Measurements from ENCODE around the gene SKP1.

SKP1 gene

DNA sequence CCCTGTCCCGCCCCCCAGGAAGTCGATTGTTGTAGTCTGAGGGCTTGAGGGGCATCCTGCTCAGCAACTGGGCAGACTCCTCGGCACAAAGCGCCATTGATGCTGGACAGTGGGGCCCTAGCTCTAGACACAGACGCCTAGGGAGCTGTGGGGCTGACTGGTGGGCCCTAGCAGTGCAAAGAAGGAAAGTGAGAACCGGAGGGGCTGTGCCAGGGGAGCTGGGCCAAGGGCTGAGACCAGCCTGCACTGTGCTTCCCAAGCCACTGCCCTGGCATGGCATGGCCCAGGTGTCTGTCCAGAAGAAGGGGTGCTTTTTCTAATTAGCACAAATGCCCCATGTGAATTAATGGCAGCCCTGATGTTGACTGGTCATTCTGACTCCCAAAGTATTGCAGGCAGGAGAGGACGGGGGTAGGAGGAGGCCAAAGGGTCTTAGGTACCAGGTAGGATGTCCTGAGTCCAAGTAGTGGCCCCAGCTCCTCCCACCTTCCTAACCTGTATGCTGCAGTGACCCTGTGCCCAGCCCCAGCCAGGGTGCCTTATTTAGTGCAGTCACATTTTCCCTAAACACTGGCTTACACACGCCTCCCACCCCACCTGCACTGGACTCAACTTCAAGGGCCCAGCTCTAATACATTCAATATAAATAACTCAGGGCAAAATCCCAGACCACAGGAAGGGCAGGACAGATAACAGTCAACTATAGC lies 46.4 kb downstream of the SKP1 start:
- H3K27ac ChIP-seq, result no peak overlapping the region
- no peak for TF ChIP-seq ZFX (IDR thresholded peaks at IDR 0.05; ENCODE audit: borderline replicate concordance)
- TF ChIP-seq, protein P1, sequence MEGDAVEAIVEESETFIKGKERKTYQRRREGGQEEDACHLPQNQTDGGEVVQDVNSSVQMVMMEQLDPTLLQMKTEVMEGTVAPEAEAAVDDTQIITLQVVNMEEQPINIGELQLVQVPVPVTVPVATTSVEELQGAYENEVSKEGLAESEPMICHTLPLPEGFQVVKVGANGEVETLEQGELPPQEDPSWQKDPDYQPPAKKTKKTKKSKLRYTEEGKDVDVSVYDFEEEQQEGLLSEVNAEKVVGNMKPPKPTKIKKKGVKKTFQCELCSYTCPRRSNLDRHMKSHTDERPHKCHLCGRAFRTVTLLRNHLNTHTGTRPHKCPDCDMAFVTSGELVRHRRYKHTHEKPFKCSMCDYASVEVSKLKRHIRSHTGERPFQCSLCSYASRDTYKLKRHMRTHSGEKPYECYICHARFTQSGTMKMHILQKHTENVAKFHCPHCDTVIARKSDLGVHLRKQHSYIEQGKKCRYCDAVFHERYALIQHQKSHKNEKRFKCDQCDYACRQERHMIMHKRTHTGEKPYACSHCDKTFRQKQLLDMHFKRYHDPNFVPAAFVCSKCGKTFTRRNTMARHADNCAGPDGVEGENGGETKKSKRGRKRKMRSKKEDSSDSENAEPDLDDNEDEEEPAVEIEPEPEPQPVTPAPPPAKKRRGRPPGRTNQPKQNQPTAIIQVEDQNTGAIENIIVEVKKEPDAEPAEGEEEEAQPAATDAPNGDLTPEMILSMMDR (IDR thresholded peaks at IDR 0.05), result no peak

DNA sequence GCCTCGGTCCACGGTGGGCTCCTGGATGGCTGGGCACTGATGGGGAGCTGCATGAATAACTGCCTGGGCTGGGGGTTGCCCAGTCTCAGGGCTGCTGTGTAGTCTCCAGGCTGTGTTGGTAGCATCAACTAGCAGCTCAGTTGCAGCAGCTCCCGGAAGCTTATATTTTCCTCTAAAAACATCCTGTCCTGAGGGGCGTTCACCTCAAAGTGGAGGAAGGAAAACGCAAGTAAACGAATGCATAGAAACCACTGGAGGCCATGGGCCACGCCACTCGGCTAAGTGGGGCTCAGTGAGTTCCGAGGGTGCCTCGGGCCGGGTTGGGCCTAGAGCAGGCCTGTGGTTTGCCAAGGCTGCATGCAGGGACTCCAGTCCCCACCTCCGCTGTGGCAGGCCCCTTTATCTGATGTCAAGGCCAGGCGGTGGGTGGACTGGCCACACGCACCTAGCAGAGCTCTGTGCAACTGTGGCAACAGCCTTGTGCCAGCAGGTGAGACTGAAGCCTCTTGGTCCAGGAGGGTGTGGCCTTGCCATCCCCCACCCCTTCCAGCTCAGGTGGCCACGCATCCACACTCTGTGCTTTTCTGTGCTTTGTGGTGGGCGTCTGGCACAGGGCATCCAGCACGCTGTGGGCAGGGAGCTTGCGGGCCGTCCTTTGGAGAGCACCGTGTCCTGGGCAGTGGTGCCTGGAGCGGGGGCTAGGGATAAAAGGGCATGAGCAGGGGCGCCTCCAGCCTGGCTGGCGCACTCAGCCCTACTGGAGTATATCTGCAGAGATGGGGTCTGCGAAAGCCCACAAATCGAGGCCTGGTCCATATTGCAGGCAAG lies 47.1 kb downstream of the SKP1 start:
- TF ChIP-seq, protein P1 (IDR thresholded peaks at IDR 0.05), result no peak

DNA sequence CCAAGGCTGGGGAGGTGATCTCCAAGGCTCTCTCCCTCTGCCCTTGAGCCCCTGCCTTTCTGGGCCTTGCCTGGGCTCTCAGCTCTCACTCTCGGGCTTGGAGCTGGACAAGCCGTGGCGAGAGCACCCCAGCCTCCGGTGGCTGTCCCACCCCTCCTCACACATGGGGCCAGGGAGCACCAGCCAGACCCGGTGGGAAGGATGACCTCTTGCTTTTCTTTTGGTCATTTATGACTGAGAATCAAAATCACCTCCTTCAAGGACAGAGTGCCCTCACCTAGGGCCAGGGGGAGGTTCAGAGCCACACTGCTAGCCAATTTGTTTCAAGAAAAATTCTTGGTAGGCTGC lies 48.1 kb downstream of the SKP1 start:
- no peak overlapping the region for H3K27ac ChIP-seq

More for the DNA sequence above, 47.1 kb downstream of the SKP1 start:
- no peak overlapping the region for H3K27ac ChIP-seq

DNA sequence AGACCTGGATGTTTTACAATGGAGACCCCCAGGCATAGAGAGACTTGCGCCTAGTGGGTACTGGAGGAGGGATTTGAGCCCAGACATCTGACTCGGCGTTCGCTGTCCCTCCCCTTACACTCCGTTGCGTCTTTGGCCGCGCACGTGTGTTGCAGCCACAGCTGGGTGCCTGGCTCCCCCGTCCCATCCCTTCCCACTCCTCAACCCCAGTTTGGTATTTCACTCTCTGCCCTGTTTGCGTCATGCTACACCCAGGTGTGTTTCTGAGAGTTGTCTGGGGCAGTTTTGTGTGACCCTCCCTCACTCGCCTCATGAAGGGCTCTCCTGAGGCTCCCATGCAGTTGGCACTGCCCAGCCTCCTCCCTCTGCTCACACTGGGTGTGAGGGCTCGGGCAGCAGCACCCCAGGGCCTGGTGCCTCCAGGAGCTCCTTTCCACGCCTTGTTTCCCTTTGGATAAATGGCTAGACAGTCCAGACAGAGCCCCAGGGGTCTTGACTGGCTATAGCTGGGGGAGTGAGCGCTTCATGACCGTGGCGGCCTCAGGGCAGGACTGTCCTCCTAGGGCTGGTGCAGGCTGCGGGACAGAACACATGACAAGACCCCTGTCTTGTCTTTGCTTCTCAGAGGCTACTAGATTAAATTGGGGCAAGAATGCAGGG lies 48.6 kb downstream of the SKP1 start:
- H3K27ac ChIP-seq, result no peak overlapping the region
- TF ChIP-seq, protein P1 (IDR thresholded peaks at IDR 0.05), result no peak
- no peak for TF ChIP-seq ZFX (IDR thresholded peaks at IDR 0.05; ENCODE audit: borderline replicate concordance)

More for the DNA sequence above, 48.1 kb downstream of the SKP1 start:
- TF ChIP-seq, protein P1 (IDR thresholded peaks at IDR 0.05), result no peak
- no peak for TF ChIP-seq ZFX (IDR thresholded peaks at IDR 0.05; ENCODE audit: borderline replicate concordance)

DNA sequence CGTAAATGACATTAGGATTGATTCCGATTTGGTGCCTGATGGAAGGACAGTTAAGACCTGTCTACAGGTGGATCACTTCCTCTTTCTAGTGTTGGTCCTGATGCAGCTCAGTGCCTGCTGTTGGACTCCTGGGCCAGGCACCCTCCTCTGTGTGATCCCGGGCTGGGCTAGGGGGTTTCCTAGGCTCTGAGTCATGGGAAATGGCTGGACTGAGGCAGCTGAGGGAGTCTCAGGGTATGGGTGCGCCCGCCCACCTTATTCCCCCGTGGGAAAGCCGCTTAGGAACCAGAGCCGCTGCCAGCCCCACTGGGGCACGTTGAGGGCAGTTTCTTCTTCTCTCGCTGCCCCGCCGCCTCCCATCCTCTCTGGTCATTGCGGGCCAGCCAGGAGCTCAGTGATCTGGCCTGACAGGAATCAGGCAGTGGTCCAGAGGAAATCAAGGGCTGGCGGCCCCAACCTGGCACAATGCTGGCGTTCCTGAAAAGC lies 49.3 kb downstream of the SKP1 start:
- no peak for TF ChIP-seq ZFX (IDR thresholded peaks at IDR 0.05; ENCODE audit: borderline replicate concordance)
- no peak overlapping the region for H3K27ac ChIP-seq

DNA sequence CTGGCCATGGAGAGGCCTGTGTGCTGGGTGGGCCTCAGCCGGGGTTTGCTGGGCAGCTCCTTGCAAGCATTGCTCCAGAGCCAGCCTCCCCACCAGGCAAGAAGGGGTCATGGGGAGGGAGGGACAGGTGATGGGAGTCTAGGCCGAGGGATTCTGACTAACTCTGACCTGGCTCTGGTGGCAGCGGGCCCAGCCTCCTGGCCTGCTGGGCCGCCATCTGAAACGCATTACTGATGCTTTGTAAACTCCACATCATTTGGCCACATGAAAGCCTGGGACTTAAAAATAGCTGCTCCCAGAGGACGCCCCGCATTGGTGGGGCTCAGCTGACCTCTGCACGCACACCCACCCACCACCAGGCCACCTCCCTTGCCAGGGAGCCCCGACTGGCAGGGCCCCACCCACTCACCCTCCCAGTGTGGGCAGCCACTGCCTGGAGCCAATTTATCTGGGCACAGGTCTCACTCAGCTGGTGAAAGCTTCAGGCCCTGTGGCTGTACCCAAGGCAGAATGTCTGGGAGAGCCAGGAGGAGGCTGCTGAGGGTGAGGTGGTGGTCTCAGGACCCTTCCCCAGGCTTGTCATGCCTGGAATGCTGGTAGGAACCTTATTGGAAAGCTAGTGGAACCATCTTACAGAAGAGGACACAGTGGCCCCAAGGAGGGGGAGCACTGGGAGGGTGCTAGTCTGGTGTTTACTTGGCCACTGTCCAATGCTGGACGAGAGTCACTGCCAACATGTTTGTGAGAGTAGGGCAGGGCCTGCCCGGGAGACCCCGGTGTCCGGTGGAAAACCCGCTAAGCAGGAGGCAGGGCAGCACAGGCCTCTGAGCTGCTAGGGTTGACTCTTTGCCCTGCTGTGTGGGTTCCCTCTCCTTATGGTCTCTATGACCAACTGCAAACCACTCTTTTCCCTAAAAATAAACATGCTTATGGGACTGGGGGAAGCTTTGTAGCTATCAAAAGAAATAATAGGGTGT lies 51.4 kb downstream of the SKP1 start:
- TF ChIP-seq, protein P1 (IDR thresholded peaks at IDR 0.05), result no peak
- no peak for TF ChIP-seq ZFX (IDR thresholded peaks at IDR 0.05; ENCODE audit: borderline replicate concordance)
- H3K27ac ChIP-seq, result no peak overlapping the region
